Mucosa of stomach (tissue), 1 donor: ENCODE measurements around the gene CCDC80.

Experiments
- H3K27me3 ChIP-seq: one replicate; pipeline ENCODE4 v1.7.0; 2013; ENCODE audit warnings: mild to moderate bottlenecking, low read length; ENCODE audit not compliant: control insufficient read depth, insufficient read depth
- H3K36me3 ChIP-seq: one replicate; pipeline ENCODE4 v1.7.0; 2013; ENCODE audit warnings: low read length; ENCODE audit not compliant: control insufficient read depth, insufficient read depth
- H3K4me1 ChIP-seq: one replicate; pipeline ENCODE4 v1.7.0; 2013; ENCODE audit warnings: mild to moderate bottlenecking, low read length; ENCODE audit not compliant: control insufficient read depth, insufficient read depth
- H3K4me3 ChIP-seq: one replicate; pipeline ENCODE4 v1.7.0; 2013; ENCODE audit warnings: low read length
- H3K9ac ChIP-seq: one replicate; pipeline ENCODE4 v1.7.0; 2013; ENCODE audit warnings: mild to moderate bottlenecking, low read length, moderate library complexity
- H3K9me3 ChIP-seq: one replicate; pipeline ENCODE4 v1.7.0; 2013; ENCODE audit warnings: mild to moderate bottlenecking, low read length, moderate library complexity; ENCODE audit not compliant: control insufficient read depth
- donor health status: Pancreatic carcinoma.

The CCDC80 gene

DNA sequence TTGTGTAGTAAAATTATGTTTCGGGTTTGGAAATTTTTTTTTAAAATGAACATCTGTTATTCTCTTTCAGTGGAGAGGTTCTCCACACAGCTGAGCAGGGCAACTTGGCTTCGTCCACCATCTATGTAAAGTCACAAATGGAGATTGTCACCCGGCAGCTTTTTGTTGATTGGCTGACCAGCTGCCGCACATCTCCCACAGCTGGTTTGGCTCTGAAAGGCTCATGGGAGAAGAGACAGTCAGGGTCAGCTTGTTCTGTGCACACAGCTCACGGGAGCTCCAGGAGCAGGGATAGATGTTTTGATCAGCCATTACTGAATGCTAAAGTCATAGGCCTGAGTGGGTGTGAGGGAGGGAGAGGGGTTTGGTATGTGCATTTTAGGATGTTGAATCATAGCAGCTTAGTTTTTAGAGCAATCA is 12.9 kb upstream of the CCDC80 start:
- Histone ChIP-seq H3K4me3 (no peak overlapping the region), H3K36me3 (no peaks in the 10 kb centered on the region), H3K9ac (no peak overlapping the region)

GRCh38 chr3:112653209-112653871 is 12.4 kb upstream of the CCDC80 start:
- Histone ChIP-seq H3K9me3 (no peaks in the 10 kb centered on the region), H3K27me3 (no peaks in the 10 kb centered on the region), H3K4me1 (no peaks in the 10 kb centered on the region), H3K36me3 (no peaks in the 10 kb centered on the region), H3K4me3 (no peak overlapping the region), H3K9ac (no peak overlapping the region)

More for the DNA sequence above, 12.9 kb upstream of the CCDC80 start:
- no peaks in the 10 kb centered on the region for H3K4me1 ChIP-seq
- no peaks in the 10 kb centered on the region for H3K27me3 ChIP-seq
- no peaks in the 10 kb centered on the region for H3K9me3 ChIP-seq

DNA sequence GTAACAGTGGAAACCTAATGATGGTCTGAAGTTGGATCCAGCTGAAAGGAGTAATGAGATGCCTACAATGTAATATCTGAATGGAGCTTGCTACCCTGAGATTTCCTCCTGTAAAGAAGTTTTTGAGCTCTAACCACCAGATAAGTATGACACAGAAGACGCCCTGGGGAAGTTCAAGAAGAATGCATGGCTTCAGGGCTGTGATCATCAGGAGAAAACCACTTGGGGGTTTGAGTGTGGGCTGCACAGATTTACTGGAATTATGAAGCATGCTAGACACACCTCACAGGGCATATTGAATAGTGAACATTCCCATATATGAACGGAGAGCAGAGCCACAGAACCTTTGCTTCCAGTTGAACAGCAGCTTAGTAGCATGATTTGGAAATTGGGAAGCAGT is 10.6 kb upstream of the CCDC80 start:
- Histone ChIP-seq H3K36me3 (no peaks in the 10 kb centered on the region), H3K4me3 (no peak overlapping the region), H3K9me3 (no peaks in the 10 kb centered on the region), H3K9ac (no peak overlapping the region), H3K4me1 (no peaks in the 10 kb centered on the region), H3K27me3 (no peaks in the 10 kb centered on the region)

- Histone ChIP-seq H3K4me3 (no peak overlapping the region), H3K36me3 (no peaks in the 10 kb centered on the region), H3K27me3 (no peaks in the 10 kb centered on the region), H3K9ac (no peak overlapping the region), H3K4me1 (no peaks in the 10 kb centered on the region), H3K9me3 (no peaks in the 10 kb centered on the region)
Measured at GRCh38 chr3:112651071-112651470, 10.1 kb upstream of the CCDC80 start.

GRCh38 chr3:112650482-112650881 is 9.5 kb upstream of the CCDC80 start:
- Histone ChIP-seq H3K36me3 (no peaks in the 10 kb centered on the region), H3K4me1 (no peaks in the 10 kb centered on the region), H3K9me3 (no peaks in the 10 kb centered on the region), H3K27me3 (no peaks in the 10 kb centered on the region), H3K9ac (no peak overlapping the region), H3K4me3 (no peak overlapping the region)

DNA sequence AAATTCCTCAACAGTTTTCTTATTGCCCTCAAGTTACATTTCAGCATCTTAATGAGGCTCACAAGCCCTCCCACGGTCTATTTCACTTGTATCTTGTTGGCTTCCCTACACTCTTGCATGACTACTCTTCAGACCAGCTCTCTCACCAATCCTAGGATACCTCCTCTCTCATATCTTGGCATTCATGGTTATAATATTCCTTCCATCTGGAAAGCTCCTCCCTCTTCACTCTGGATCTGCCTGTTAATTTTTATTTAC is 8.5 kb upstream of the CCDC80 start:
- H3K36me3 ChIP-seq, result no peaks in the 10 kb centered on the region
- no peaks in the 10 kb centered on the region for H3K27me3 ChIP-seq
- H3K4me1 ChIP-seq, result no peaks in the 10 kb centered on the region
- H3K4me3 ChIP-seq, result no peak overlapping the region
- no peaks in the 10 kb centered on the region for H3K9me3 ChIP-seq
- H3K9ac ChIP-seq, result no peak overlapping the region

DNA sequence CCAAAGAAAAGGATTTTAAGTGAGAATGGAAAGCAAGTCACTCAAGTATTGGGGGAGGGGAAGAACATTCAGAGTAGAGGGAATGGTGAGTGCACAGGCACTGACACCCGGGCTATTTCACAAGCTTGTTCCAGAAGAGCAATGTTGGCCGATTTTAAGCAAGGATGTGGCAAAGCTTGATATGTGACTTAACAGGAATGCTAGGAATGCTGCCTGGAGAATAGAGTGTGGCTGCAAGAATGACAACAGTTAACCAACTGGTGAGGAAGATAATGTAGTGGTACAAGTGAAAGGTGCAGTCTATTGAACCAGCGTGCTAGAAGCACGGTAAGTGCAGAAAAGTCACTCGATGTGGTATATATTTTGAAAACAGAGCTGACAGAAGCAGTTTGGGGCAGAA is 6.2 kb upstream of the CCDC80 start:
- Histone ChIP-seq H3K4me3 (no peak overlapping the region), H3K4me1 (no peaks in the 10 kb centered on the region), H3K9me3 (no peaks in the 10 kb centered on the region), H3K9ac (no peak overlapping the region), H3K36me3 (no peaks in the 10 kb centered on the region), H3K27me3 (no peaks in the 10 kb centered on the region)

- Histone ChIP-seq H3K4me1 (no peaks in the 10 kb centered on the region), H3K36me3 (no peaks in the 10 kb centered on the region), H3K9ac (no peak overlapping the region), H3K9me3 (no peaks in the 10 kb centered on the region), H3K27me3 (peaks cover 5% of the 10 kb centered on the region), H3K4me3 (no peak overlapping the region)
Measured at GRCh38 chr3:112646623-112647022, 5.7 kb upstream of the CCDC80 start.

- Histone ChIP-seq H3K9ac (no peak overlapping the region), H3K36me3 (no peaks in the 10 kb centered on the region), H3K4me3 (no peak overlapping the region), H3K27me3 (peaks cover 6% of the 10 kb centered on the region), H3K4me1 (peaks cover 7% of the 10 kb centered on the region), H3K9me3 (no peaks in the 10 kb centered on the region)
Measured at GRCh38 chr3:112644453-112644852, 3.5 kb upstream of the CCDC80 start.

GRCh38 chr3:112643621-112644240 is 2.8 kb upstream of the CCDC80 start:
- H3K36me3 ChIP-seq, result no peaks in the 10 kb centered on the region
- no peak overlapping the region for H3K4me3 ChIP-seq
- no peak overlapping the region for H3K9ac ChIP-seq
- H3K27me3 ChIP-seq, result peaks cover 6% of the 10 kb centered on the region
- H3K9me3 ChIP-seq, result no peaks in the 10 kb centered on the region
- H3K4me1 ChIP-seq, result peaks cover 7% of the 10 kb centered on the region

DNA sequence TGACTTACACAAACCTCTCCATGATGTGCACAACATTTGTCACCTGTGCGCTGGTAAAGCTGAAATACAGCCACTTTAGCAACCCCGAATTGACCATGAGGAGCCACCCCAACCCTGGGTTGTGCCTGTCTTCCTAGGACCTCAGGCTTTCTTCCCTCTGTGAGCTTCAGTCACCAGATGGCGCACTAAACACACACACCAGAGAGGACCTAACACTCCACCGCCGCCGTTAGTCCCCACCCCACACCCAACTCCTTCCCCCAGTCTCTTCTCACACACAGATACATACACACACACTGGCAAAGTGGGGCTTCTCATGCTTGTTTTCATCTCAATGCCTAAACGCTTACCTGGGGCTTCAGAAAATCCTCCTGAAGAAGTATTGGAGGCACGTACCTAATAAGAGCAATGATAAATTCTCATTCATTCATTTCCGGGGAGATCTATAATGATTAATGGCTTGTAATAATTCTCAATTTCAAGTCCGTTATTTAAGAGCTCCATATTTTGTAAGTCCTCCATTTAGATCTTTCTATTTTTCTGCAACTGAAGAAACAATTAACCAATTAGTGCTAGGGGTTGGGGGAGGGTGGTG is 2.1 kb upstream of the CCDC80 start:
- H3K36me3 ChIP-seq, result no peaks in the 10 kb centered on the region
- peaks cover 6% of the 10 kb centered on the region for H3K27me3 ChIP-seq
- no peaks in the 10 kb centered on the region for H3K9me3 ChIP-seq
- no peak overlapping the region for H3K4me3 ChIP-seq
- peaks cover 7% of the 10 kb centered on the region for H3K4me1 ChIP-seq
- H3K9ac ChIP-seq, result no peak overlapping the region

DNA sequence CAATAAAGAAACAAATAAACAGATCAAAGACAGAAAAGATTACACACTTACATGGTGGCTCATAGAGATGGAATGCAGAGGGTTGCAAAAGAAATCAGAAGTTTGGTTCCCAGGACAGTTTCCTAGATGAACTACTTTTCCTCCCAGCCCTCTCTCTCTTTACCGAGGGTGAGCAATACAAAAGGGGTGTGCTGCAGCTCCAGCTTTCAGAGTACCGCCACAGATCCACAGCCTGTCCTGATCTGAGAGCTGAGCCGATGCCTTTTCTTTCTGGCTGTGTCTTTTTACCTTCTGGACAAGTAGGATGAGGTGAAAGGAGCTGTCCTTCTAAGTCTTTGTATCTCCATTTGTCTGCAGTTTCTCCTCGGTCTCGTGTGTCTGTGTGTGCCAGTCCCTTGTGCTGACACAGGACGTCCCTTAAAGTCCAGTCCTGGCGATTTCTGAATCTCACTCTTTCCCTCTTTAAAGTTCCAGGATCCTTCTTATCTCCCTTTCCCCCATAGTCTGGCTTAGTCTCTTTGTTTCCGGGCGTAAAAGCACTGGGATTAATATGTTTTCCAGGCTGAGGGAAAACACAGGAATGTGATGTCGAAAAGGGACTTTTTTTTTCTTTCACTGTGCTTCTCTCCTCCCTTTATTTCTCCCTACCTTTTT is 540 bp downstream of the CCDC80 start:
- H3K4me1 ChIP-seq, result peaks cover 7% of the 10 kb centered on the region
- H3K4me3 ChIP-seq, result no peak overlapping the region
- no peaks in the 10 kb centered on the region for H3K36me3 ChIP-seq
- H3K9me3 ChIP-seq, result no peaks in the 10 kb centered on the region
- peak overlapping the region; percentile 41 for H3K9ac ChIP-seq
- peaks cover 6% of the 10 kb centered on the region for H3K27me3 ChIP-seq
